CD14-positive monocyte (primary cell): ENCODE data around the gene ZDHHC11. TPM values are rescaled to one million over a fixed set of nuclear protein-coding genes. Genes with fewer than 3 reads are reported as not detected.

Source experiments
- DNase-seq, 3 donors: peaks; one replicate each; pipeline ENCODE4 v3.0.0-alpha.2; 2011 to 2022
- H2AFZ ChIP-seq: 2 replicates; pipeline ENCODE4 v1.6.0; 2012; ENCODE audit warnings: mild to moderate bottlenecking, low read depth, low read length, inconsistent platforms; ENCODE audit not compliant: insufficient read depth, poor library complexity, severe bottlenecking
- H3K27ac ChIP-seq, 2 donors: 1 replicate in 1 of 2; 2 replicates in 1 of 2; pipeline ENCODE4 v1.5.1; 2012 to 2013; ENCODE audit warnings: low read length in 2 of 2, control low read depth in 1 of 2, inconsistent platforms in 1 of 2, low read depth in 1 of 2, mild to moderate bottlenecking in 1 of 2
- H3K27me3 ChIP-seq, 2 donors: one replicate each; pipeline versions ENCODE4 v1.6.0 to v1.6.1; 2011 to 2013; ENCODE audit warnings: low read length in 2 of 2; ENCODE audit not compliant: control insufficient read depth in 2 of 2, insufficient read depth in 2 of 2
- H3K36me3 ChIP-seq, 2 donors: replicated peaks in 1 of 2; 1 replicate in 1 of 2; 2 replicates in 1 of 2; pipeline versions ENCODE4 v1.5.1 to v1.6.1; 2012 to 2013; ENCODE audit warnings: low read length in 2 of 2, control low read depth in 1 of 2, inconsistent platforms in 1 of 2, mild to moderate bottlenecking in 1 of 2; ENCODE audit not compliant: insufficient read depth in 2 of 2, control insufficient read depth in 1 of 2
- H3K4me1 ChIP-seq, 2 donors: 1 replicate in 1 of 2; 2 replicates in 1 of 2; pipeline versions ENCODE4 v1.5.1 to v1.6.1; 2012 to 2013; ENCODE audit warnings: low read length in 2 of 2, control low read depth in 1 of 2, inconsistent platforms in 1 of 2, mild to moderate bottlenecking in 1 of 2, moderate library complexity in 1 of 2; ENCODE audit not compliant: insufficient read depth in 2 of 2, control insufficient read depth in 1 of 2
- H3K4me2 ChIP-seq: replicated peaks from 2 replicates; pipeline ENCODE3; 2012; ENCODE audit warnings: low read length, moderate library complexity, mild to moderate bottlenecking; ENCODE audit not compliant: poor library complexity, severe bottlenecking; ENCODE audit errors: extremely low read depth
- H3K4me3 ChIP-seq, 3 experiments: fragments of 200-600 bp in 1 of 3; sonication (generic) in 1 of 3; replicated peaks in 1 of 3; 1 replicate in 2 of 3; 2 replicates in 1 of 3; pipeline ENCODE4 v1.5.1; 2011 to 2013; ENCODE audit warnings: low read length in 3 of 3, mild to moderate bottlenecking in 3 of 3, control low read depth in 2 of 3, low read depth in 2 of 3, inconsistent platforms in 1 of 3, moderate library complexity in 1 of 3
- H3K79me2 ChIP-seq: 2 replicates; pipeline ENCODE4 v1.6.0; 2012; ENCODE audit warnings: mild to moderate bottlenecking, control low read depth, inconsistent platforms, low read length, moderate library complexity; ENCODE audit not compliant: insufficient read depth
- H3K9ac ChIP-seq: 2 replicates; pipeline ENCODE4 v1.6.0; 2017; ENCODE audit warnings: low read length, mild to moderate bottlenecking; ENCODE audit not compliant: insufficient read depth, poor library complexity, severe bottlenecking
- H3K9me3 ChIP-seq, 2 donors: replicated peaks in 1 of 2; 1 replicate in 1 of 2; 2 replicates in 1 of 2; pipeline versions ENCODE4 v1.5.1 to v1.6.1; 2012 to 2013; ENCODE audit warnings: low read length in 2 of 2, control low read depth in 1 of 2; ENCODE audit not compliant: control insufficient read depth in 1 of 2, insufficient read depth in 1 of 2
- H4K20me1 ChIP-seq: 2 replicates; pipeline ENCODE4 v1.6.0; 2012; ENCODE audit warnings: mild to moderate bottlenecking, low read length, control low read depth, moderate library complexity; ENCODE audit not compliant: insufficient read depth
- H3K27ac Mint-ChIP-seq, 7 donors: one replicate each; pipeline ENCODE4 v1.8.0; 2020; ENCODE audit warnings: mild to moderate bottlenecking in 7 of 7, mixed read lengths in 7 of 7, moderate library complexity in 6 of 7, inconsistent platforms in 2 of 7
- H3K27me3 Mint-ChIP-seq, 3 donors: one replicate each; pipeline ENCODE4 v1.8.0; 2021 to 2022; ENCODE audit warnings: low read depth in 3 of 3, mild to moderate bottlenecking in 3 of 3, mixed read lengths in 3 of 3, moderate library complexity in 3 of 3, inconsistent platforms in 1 of 3
- H3K36me3 Mint-ChIP-seq, 2 donors: one replicate each; pipeline ENCODE4 v1.8.0; 2020; ENCODE audit warnings: mixed read lengths in 2 of 2, inconsistent platforms in 1 of 2, mild to moderate bottlenecking in 1 of 2
- H3K4me1 Mint-ChIP-seq: one replicate; pipeline ENCODE4 v1.8.0; 2020; ENCODE audit warnings: mild to moderate bottlenecking, mixed read lengths
- H3K4me3 Mint-ChIP-seq, 2 donors: one replicate each; pipeline ENCODE4 v1.8.0; 2020; ENCODE audit warnings: mild to moderate bottlenecking in 2 of 2, mixed read lengths in 2 of 2, moderate library complexity in 1 of 2
- H3K9me3 Mint-ChIP-seq, 7 donors: one replicate each; pipeline ENCODE4 v1.8.0; 2020 to 2022; ENCODE audit warnings: mixed read lengths in 7 of 7, mild to moderate bottlenecking in 6 of 7, moderate library complexity in 6 of 7, inconsistent platforms in 2 of 7
- WGBS: methylation state at CpG from one replicate; pipeline ENCODE4 v1.1.5; 2013; ENCODE audit warnings: missing lambda C conversion rate; ENCODE audit not compliant: insufficient coverage; 5-methylcytosine and 5-hydroxymethylcytosine counted together
- intact Hi-C, 2 donors: fragments of 100-400 bp; cut with micrococcal nuclease; formaldehyde crosslinking; loops; one replicate each; pipeline versions ENCODE4 v1.15.0 to v1.15.1; 2023
- polyA plus RNA-seq, 3 donors: library from polyadenylated mRNA; depleted of rRNA in 1 of 3; unstranded in 2 of 3; stranded (reverse) in 1 of 3; fragments of 300-500 nt in 2 of 3; fragments of >200 nt in 1 of 3; fragmentation: Illumina TruSeq in 2 of 3; gene quantifications; 1 replicate in 2 of 3; 2 replicates in 1 of 3; pipeline ENCODE4 v1.2.3, GENCODE V29; 2012 to 2021
- TF ChIP-seq, protein P1 (sequence below): fragments of 200-600 bp; IDR thresholded peaks from one replicate; pipeline ENCODE4 v1.8.0; 2022; ENCODE audit warnings: antibody characterized with exemption, mild to moderate bottlenecking

ZDHHC11 gene
- polyA plus RNA-seq, 3 donors: 1.8 TPM; not detected in 2

DNA sequence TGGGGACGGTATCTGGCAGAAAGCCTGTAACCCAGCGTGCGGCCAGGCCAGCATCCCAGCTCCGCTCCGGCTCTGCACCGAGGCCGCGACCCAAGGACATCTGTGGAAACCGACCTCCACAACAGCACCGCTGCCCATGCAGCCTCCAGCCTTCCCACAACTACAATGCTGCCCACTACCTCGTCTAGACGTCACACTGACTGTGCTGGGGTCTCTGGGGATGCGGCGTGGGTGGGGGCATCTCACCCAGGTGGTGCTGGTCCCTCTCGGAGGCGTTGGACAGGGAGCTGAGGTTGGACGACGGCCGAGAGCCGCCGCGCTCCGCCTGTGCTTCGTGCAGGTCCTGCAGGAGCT is 14.4 kb upstream of the ZDHHC11 start:
- Mint-ChIP-seq H3K27ac (no peak overlapping the region), H3K9me3 (peaks cover 0 to 5% (median 0%) of the 10 kb centered on the region in 7 donors), H3K36me3 (peaks cover 77 to 81% of the 10 kb centered on the region in 2 donors), H3K4me1 (no peaks in the 10 kb centered on the region), H3K27me3 (no peaks in the 10 kb centered on the region), H3K4me3 (no peak overlapping the region)
- Histone ChIP-seq H3K36me3 (peaks cover 72 to 79% of the 10 kb centered on the region in 2 donors), H3K4me3 (no peak overlapping the region), H4K20me1 (no peaks in the 10 kb centered on the region), H3K27me3 (no peaks in the 10 kb centered on the region), H3K4me1 (no peaks in the 10 kb centered on the region), H2AFZ (no peak overlapping the region), H3K79me2 (no peaks in the 10 kb centered on the region), H3K27ac (no peak overlapping the region), H3K4me2 (no peak overlapping the region), H3K9me3 (no peaks in the 10 kb centered on the region), H3K9ac (no peak overlapping the region)
- no peak for DNase-seq
- intact Hi-C loops: no loop called here
- over 99% methylated on average over 23 of the region's 24 CpGs for WGBS
- TF ChIP-seq, protein P1, sequence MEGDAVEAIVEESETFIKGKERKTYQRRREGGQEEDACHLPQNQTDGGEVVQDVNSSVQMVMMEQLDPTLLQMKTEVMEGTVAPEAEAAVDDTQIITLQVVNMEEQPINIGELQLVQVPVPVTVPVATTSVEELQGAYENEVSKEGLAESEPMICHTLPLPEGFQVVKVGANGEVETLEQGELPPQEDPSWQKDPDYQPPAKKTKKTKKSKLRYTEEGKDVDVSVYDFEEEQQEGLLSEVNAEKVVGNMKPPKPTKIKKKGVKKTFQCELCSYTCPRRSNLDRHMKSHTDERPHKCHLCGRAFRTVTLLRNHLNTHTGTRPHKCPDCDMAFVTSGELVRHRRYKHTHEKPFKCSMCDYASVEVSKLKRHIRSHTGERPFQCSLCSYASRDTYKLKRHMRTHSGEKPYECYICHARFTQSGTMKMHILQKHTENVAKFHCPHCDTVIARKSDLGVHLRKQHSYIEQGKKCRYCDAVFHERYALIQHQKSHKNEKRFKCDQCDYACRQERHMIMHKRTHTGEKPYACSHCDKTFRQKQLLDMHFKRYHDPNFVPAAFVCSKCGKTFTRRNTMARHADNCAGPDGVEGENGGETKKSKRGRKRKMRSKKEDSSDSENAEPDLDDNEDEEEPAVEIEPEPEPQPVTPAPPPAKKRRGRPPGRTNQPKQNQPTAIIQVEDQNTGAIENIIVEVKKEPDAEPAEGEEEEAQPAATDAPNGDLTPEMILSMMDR: no peak

DNA sequence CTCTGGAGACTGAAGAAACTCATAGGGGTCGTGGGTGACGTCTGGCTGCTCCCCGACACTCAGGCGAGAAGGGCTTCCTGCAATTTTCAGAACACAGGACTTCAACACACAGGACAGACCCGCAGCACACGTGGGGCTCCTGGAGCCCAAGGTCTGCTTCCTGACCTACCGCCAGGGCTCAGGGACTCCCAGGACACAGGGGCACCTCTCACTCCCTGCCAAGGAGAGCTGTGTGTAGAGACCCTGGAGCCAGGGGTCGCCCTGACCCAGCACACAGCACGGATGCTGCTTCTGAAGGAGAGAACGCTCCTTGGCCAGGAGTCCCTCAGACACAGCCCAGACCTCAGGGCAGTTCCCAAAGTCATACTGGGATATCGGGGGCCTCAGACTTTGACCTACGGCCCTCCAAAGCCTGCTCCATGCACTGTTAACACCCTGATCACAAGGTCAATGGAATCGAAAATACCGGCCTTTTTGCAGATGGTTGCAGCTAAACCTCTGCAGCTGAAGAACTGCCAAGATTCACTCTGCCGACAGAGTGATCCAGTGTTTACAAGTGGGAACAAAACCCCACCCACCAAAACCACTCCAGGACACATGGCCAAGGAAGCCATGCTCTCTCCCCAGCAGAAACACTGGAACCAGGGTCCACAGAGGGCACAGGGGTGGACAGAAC is 13.8 kb upstream of the ZDHHC11 start:
- H3K4me3 ChIP-seq: no peak overlapping the region
- no peaks in the 10 kb centered on the region for H4K20me1 ChIP-seq
- H3K27ac Mint-ChIP-seq: no peak overlapping the region
- no peak overlapping the region for H3K27ac ChIP-seq
- no peak for DNase-seq
- peaks cover 67 to 74% of the 10 kb centered on the region in 2 donors for H3K36me3 ChIP-seq
- H2AFZ ChIP-seq: no peak overlapping the region
- no peaks in the 10 kb centered on the region for H3K79me2 ChIP-seq
- no peaks in the 10 kb centered on the region for H3K4me1 ChIP-seq
- no peak overlapping the region for H3K9ac ChIP-seq
- H3K4me2 ChIP-seq: no peak overlapping the region
- H3K4me1 Mint-ChIP-seq: no peaks in the 10 kb centered on the region
- H3K27me3 Mint-ChIP-seq: no peaks in the 10 kb centered on the region
- H3K4me3 Mint-ChIP-seq: no peak overlapping the region
- no peaks in the 10 kb centered on the region for H3K9me3 ChIP-seq
- WGBS: 98% methylated on average over 15 of the region's 15 CpGs
- peaks cover 0 to 5% (median 0%) of the 10 kb centered on the region in 7 donors for H3K9me3 Mint-ChIP-seq
- H3K36me3 Mint-ChIP-seq: peaks cover 72 to 76% of the 10 kb centered on the region in 2 donors
- intact Hi-C loops: no loop called here
- no peaks in the 10 kb centered on the region for H3K27me3 ChIP-seq
- TF ChIP-seq, protein P1: no peak
